Astrocyte of the cerebellum (primary cell): ENCODE data around the gene PNPLA7.
"Not testable (repeated sequence)": the region's sequence is repeated elsewhere in the genome, so short reads cannot be mapped to it uniquely, and the experiment has no call there.

Experiments
- DNase-seq: peaks from one replicate; pipeline ENCODE4 v3.0.0-alpha.2; 2011; ENCODE audit warnings: low read depth
- H3K4me3 ChIP-seq: 2 replicates; pipeline ENCODE4 v1.5.1; 2011; ENCODE audit warnings: mild to moderate bottlenecking, low read depth, low read length, moderate library complexity
- CTCF ChIP-seq: IDR thresholded peaks from 2 replicates; pipeline ENCODE4 v1.5.1; 2012; ENCODE audit warnings: low read length, low read depth, moderate library complexity, mild to moderate bottlenecking; ENCODE audit errors: missing control alignments
- in situ Hi-C: cut with HindIII; loops from 2 replicates; pipeline ENCODE4 v1.10.0; 2017; ENCODE audit warnings: low sequenced_read_pairs

PNPLA7 gene

DNA sequence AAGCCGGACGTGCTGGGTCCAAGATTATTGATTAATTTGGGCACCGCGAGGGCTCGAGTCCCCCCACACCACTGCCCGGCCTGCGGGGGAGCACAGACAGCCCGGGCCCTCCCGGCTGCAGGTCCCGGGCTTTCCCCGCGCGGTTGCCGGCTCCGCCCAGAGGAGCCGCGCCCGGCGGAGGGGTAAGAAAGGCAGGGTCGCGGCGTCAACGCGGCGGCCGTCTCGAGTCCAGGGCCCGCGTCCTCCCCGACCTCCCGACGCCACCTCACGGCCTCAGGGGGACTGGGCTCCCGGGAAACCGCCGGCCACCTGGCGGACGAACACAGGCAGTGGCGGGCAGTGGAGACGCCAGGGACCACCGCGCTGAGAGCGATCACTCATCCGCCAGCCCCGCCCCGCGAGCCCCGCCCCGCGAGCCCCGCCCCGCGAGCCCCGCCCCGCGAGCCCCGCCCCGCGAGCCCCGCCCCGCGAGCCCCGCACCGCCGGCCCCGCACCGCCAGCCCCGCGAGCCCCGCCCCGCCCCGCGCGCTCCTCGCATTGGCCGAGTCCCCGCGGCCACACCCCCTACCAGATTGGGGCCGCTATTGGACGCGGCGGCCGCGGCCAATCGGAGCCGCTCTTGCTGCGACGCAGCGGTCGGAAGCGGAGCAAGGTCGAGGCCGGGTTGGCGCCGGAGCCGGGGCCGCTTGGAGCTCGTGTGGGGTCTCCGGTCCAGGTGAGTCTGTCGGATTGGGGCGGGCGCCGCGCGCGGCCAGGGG, 1.2 kb upstream of the PNPLA7 start, which contains the start of gene MRPL41:
TSS of gene MRPL41 (plus strand) at position 616 of the 758 bp plus-strand sequence. CDS start 203 bp downstream, outside the sequence.
- peak; percentile 53 for DNase-seq
- in situ Hi-C loops, result no loop called here
- TF ChIP-seq CTCF, result peak; percentile 46
- H3K4me3 ChIP-seq, result peak within 1 kb of the TSS; percentile 79

DNA sequence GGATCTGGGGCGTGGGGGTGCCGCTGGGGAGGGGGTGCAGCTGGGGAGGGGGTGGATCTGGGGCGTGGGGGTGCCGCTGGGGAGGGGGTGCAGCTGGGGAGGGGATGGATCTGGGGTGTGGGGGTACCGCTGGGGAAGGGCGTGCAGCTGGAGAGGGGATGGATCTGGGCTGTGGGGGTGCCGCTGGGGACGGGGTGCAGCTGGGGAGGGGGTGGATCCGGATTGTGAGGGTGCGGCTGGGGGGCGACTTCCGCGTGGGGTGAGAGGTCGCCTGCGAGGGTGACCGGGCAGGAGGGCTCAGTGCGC, 709 bp upstream of the PNPLA7 start:
- peak overlapping the region; percentile 65 for H3K4me3 ChIP-seq
- DNase-seq, in situ Hi-C loops: not testable (repeated sequence)

DNA sequence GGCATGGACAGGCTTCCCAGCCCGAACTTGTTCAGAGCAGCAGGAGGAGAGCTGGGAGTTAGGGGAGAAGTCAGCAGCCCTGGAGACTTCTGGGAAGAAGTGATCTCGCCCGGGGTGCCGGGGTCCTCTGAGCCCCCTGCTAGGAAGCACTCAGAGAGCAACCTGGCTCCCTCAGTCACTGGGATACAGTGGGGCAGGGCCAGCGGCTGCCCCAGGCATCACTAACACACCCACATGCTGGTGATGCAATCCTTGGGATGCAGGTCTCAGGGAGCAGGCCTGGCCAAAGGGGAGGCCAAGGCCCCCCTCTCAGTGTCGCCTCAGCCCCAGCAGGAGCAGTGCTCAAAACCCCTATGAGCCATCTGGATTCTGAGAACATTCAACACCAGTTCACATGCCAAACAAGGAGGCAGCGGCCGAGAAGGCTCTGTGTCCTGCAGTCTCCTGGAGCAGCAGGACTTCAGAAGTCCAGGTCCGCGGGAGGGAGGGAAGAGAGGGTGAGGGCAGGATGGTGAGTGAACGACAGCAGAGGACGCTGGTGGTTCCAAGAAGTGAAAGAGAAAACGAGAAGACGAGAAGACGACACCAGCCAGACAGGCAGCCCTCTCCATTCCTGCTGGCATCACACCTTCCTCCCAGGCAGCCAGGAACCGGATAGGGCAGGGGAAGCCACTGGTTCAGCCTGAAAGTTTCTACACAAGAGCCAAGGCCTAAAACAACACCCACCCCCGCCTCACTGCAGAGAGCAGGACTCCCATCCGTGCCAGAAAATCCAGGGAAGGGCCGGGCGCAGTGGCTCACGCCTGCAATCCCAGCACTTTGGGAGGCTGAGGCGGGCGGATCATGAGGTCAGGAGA, 2.3 kb downstream of the PNPLA7 start:
- no peak for TF ChIP-seq CTCF
- in situ Hi-C loops, result no loop called here
- no peak overlapping the region for H3K4me3 ChIP-seq
- DNase-seq, result no peak

GRCh38 chr9:137545123-137545522, 5.1 kb downstream of the PNPLA7 start:
- in situ Hi-C loops, result no loop called here
- no peak overlapping the region for H3K4me3 ChIP-seq
- no peak for DNase-seq
- no peak for TF ChIP-seq CTCF

DNA sequence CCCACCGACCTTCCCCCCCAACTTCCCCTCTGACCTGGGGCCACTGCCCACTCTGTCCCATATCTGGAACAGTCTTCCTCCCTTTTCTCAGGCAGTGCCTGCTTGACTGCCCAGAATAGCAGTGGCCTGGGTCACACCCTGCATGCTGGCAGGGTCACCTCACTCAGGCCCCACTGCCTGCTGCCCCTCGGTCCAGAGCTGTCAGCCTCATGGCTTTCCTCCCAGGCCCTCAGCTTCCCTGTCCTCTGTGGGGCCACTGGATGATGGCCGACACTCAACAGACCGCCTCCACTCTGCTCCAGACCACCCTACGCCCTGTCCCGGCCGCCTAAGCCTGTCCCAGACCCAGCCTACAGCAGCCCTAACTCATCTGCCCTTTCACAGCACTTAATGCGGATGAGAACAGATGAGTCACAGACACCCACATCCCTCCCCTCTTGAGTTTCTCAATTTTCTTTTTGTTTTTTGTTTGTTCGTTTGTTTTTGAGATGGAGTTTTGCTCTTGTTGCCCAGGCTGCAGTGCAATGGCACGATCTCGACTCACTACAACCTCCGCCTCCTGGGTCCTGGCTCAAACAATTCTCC, 5.9 kb downstream of the PNPLA7 start:
- DNase-seq, result no peak
- no peak overlapping the region for H3K4me3 ChIP-seq
- in situ Hi-C loops, result no loop called here
- TF ChIP-seq CTCF, result no peak

- in situ Hi-C loops, result no loop called here
Observed at GRCh38 chr9:137543237-137543963, 6.8 kb downstream of the PNPLA7 start.

More at GRCh38 chr9:137543237-137543963, 6.8 kb downstream of the PNPLA7 start:
- DNase-seq, result no peak
- no peak for TF ChIP-seq CTCF
- H3K4me3 ChIP-seq, result no peak overlapping the region
